SU-DHL-6 (cell line): Measurements from ENCODE around the gene SEC61A1.

Experiments
- H2AFZ ChIP-seq: fragments of 200-600 bp; sonication (generic); 2 replicates; pipeline ENCODE4 v1.6.1; 2014; ENCODE audit warnings: low read depth, mild to moderate bottlenecking, moderate library complexity, mixed read lengths, antibody characterized with exemption, low read length; ENCODE audit not compliant: severe bottlenecking
- H3F3A ChIP-seq: fragments of 200-600 bp; shearing (Covaris generic); 2 replicates; pipeline ENCODE4 v1.6.0; 2016; ENCODE audit warnings: antibody characterized with exemption, mild to moderate bottlenecking; ENCODE audit not compliant: insufficient read depth
- H3K27ac ChIP-seq: fragments of 200-600 bp; sonication (generic); 2 replicates; pipeline ENCODE4 v1.5.1; 2016; ENCODE audit warnings: low read depth, mild to moderate bottlenecking, low read length, moderate library complexity, mixed read lengths
- H3K27me3 ChIP-seq: fragments of 200-600 bp; sonication (generic), shearing (Covaris generic); 2 replicates; pipeline ENCODE4 v1.6.0; 2014; ENCODE audit warnings: mild to moderate bottlenecking, low read length
- H3K36me3 ChIP-seq: fragments of 200-600 bp; sonication (generic); 2 replicates; pipeline ENCODE4 v1.6.1; 2014; ENCODE audit warnings: mild to moderate bottlenecking, low read length, mixed read lengths
- H3K4me2 ChIP-seq: fragments of 300-600, 200-600 bp; shearing (Covaris generic), sonication (generic); 2 replicates; pipeline ENCODE4 v1.6.0; 2014; ENCODE audit warnings: low read length, low read depth, mild to moderate bottlenecking; ENCODE audit not compliant: poor library complexity, severe bottlenecking
- H3K4me3 ChIP-seq: fragments of 200-600 bp; sonication (generic); 2 replicates; pipeline ENCODE4 v1.5.1; 2014; ENCODE audit warnings: antibody characterized with exemption, low read length, mild to moderate bottlenecking, mixed read lengths; ENCODE audit not compliant: insufficient read depth, poor library complexity, severe bottlenecking
- H3K79me2 ChIP-seq: fragments of 200-600 bp; sonication (generic); 2 replicates; pipeline ENCODE4 v1.6.1; 2014; ENCODE audit warnings: mild to moderate bottlenecking, low read length, moderate library complexity; ENCODE audit not compliant: insufficient read depth
- H3K9ac ChIP-seq: fragments of 200-600 bp; sonication (generic); 2 replicates; pipeline ENCODE4 v1.7.0; 2014; ENCODE audit warnings: mild to moderate bottlenecking, low read length
- H3K9me2 ChIP-seq: fragments of 200-600 bp; sonication (generic); replicated peaks from 2 replicates; pipeline ENCODE4 v1.6.1; 2014; ENCODE audit warnings: low read length; ENCODE audit not compliant: insufficient read depth
- H3K9me3 ChIP-seq: fragments of 200-600 bp; sonication (generic); 2 replicates; pipeline ENCODE4 v1.6.1; 2014; ENCODE audit warnings: low read length, mixed read lengths; ENCODE audit not compliant: insufficient read depth
- H4K20me1 ChIP-seq: fragments of 200-600 bp; sonication (generic); 2 replicates; pipeline ENCODE4 v1.6.1; 2014; ENCODE audit warnings: low read depth, mild to moderate bottlenecking, antibody characterized with exemption, low read length, moderate library complexity, mixed read lengths
- CTCF ChIP-seq: fragments of 200-600 bp; sonication (generic); IDR thresholded peaks from one replicate; pipeline ENCODE4 v1.5.1; 2017; ENCODE audit warnings: antibody characterized with exemption, mild to moderate bottlenecking, low read length, moderate library complexity; ENCODE audit not compliant: insufficient read depth, poor library complexity, severe bottlenecking
- EZH2phosphoT487 ChIP-seq: fragments of 200-600 bp; sonication (generic), shearing (Covaris generic); conservative IDR thresholded peaks from 2 replicates; pipeline ENCODE4 v1.6.1; 2018; ENCODE audit warnings: mild to moderate bottlenecking, antibody characterized with exemption, low read length, moderate library complexity, mixed read lengths

SEC61A1 gene

GRCh38 chr3:128051459-128051836 lies 789 bp upstream of the SEC61A1 start:
- peaks cover 4% of the 10 kb centered on the region; the same call in 1 of the 2 replicates for H3K36me3 ChIP-seq
- H2AFZ ChIP-seq: peak overlapping the region; percentile 82
- H3K79me2 ChIP-seq: peaks cover 41% of the 10 kb centered on the region
- TF ChIP-seq EZH2phosphoT487 (no peak), CTCF (no peak)
- peak overlapping the region; percentile 60 for H3K4me2 ChIP-seq
- H3K27ac ChIP-seq: no peak overlapping the region
- H4K20me1 ChIP-seq: no peaks in the 10 kb centered on the region
- H3K9ac ChIP-seq: peak overlapping the region; percentile 98
- H3F3A ChIP-seq: no peaks in the 10 kb centered on the region; the same call in 1 of the 2 replicates
- H3K9me2 ChIP-seq: no peaks in the 10 kb centered on the region
- H3K9me3 ChIP-seq: no peaks in the 10 kb centered on the region
- no peaks in the 10 kb centered on the region for H3K27me3 ChIP-seq
- H3K4me3 ChIP-seq: peak overlapping the region; percentile 77

GRCh38 chr3:128052595-128053351 lies 536 bp downstream of the SEC61A1 start:
- TF ChIP-seq CTCF (no peak), EZH2phosphoT487 (no peak)
- Histone ChIP-seq H3K9me2 (no peaks in the 10 kb centered on the region), H3K4me3 (peak overlapping the region; percentile 96), H3F3A (no peaks in the 10 kb centered on the region; the same call in 1 of the 2 replicates), H3K27me3 (no peaks in the 10 kb centered on the region), H3K4me2 (peak overlapping the region; percentile 88), H3K9ac (peak overlapping the region; percentile 98), H3K27ac (peak overlapping the region; percentile 50), H2AFZ (peak overlapping the region; percentile 36), H3K36me3 (peaks cover 5% of the 10 kb centered on the region; the same call in 1 of the 2 replicates), H3K79me2 (peaks cover 43% of the 10 kb centered on the region), H4K20me1 (no peaks in the 10 kb centered on the region), H3K9me3 (no peaks in the 10 kb centered on the region)

GRCh38 chr3:128053614-128054013 lies 1.4 kb downstream of the SEC61A1 start:
- Histone ChIP-seq H3K27me3 (no peaks in the 10 kb centered on the region), H3K36me3 (peaks cover 5% of the 10 kb centered on the region; the same call in 1 of the 2 replicates), H3K9me2 (no peaks in the 10 kb centered on the region), H3K9me3 (no peaks in the 10 kb centered on the region), H4K20me1 (no peaks in the 10 kb centered on the region), H3K79me2 (peaks cover 43% of the 10 kb centered on the region), H3K4me3 (peak overlapping the region; percentile 96), H3F3A (no peaks in the 10 kb centered on the region; the same call in 1 of the 2 replicates), H3K27ac (no peak overlapping the region), H3K4me2 (peak overlapping the region; percentile 88), H3K9ac (peak overlapping the region; percentile 98), H2AFZ (no peak overlapping the region)
- TF ChIP-seq CTCF (no peak), EZH2phosphoT487 (no peak)
